ENCODE data around the gene CCNT2. TPM values are rescaled to one million over a fixed set of nuclear protein-coding genes. Genes with fewer than 3 reads are reported as not detected.

The CCNT2 gene
- total and polyA plus RNA-seq, 4 donors, result 6.0 to 33.0 (median 14.9) TPM

- Histone ChIP-seq H3K27ac (ENCODE audit: low read depth in 1 of 2, low read length in 2 of 2) (peak overlapping the region; percentile 91 to 97), H3K4me3 (ENCODE audit: low read depth in 1 of 3, low read length in 3 of 3) (peak overlapping the region; percentile 70 to 82 (median 75)), H3K4me1 (ENCODE audit: control insufficient read depth in 4 of 4, insufficient read depth in 4 of 4, low read length in 3 of 4) (peaks cover 4 to 28% (median 25%) of the 10 kb centered on the region in 4 donors), H3K9ac (ENCODE audit: low read depth in 1 of 2, low read length in 2 of 2) (peak overlapping the region; percentile 78 to 92), H3K27me3 (ENCODE audit: control insufficient read depth in 4 of 4, insufficient read depth in 4 of 4, low read length in 3 of 4) (no peaks in the 10 kb centered on the region), H3K9me3 (ENCODE audit: control insufficient read depth in 4 of 4, low read length in 3 of 4) (no peaks in the 10 kb centered on the region), H3K36me3 (ENCODE audit: control insufficient read depth in 4 of 4, insufficient read depth in 3 of 4, low read depth in 1 of 4, low read length in 3 of 4) (no peaks in the 10 kb centered on the region)
- WGBS, result 10% methylated on average over 16 of the region's 16 CpGs
- TF ChIP-seq JUND (IDR thresholded peaks at IDR 0.05) (no peak), HNF4G (IDR thresholded peaks at IDR 0.05) (no peak), MAX (IDR thresholded peaks at IDR 0.05) (no peak), EGR1 (IDR thresholded peaks at IDR 0.05; ENCODE audit: low read depth in 2 of 2) (no peak), YY1 (IDR thresholded peaks at IDR 0.05) (no peak), ZBTB33 (IDR thresholded peaks at IDR 0.05) (no peak), REST (IDR thresholded peaks at IDR 0.05) (peak; percentile 6), CTCF (IDR thresholded peaks at IDR 0.05; ENCODE audit: low read depth, low read length, missing input control) (no peak), NR2F2 (IDR thresholded peaks at IDR 0.05) (no peak), SP1 (IDR thresholded peaks at IDR 0.05) (no peak), FOXA1 (IDR thresholded peaks at IDR 0.05) (no peak), RXRA (IDR thresholded peaks at IDR 0.05) (peak in 1 of 2 donors; percentile 23), ATF3 (IDR thresholded peaks at IDR 0.05) (peak; percentile 36), HNF4A (conservative IDR thresholded peaks at IDR 0.05) (peak; percentile 13 to 16), GABPA (IDR thresholded peaks at IDR 0.05 in 1 of 2, conservative IDR thresholded peaks at IDR 0.05 in 1 of 2) (no peak), RAD21 (IDR thresholded peaks at IDR 0.05) (peak; percentile 9), FOXA2 (IDR thresholded peaks at IDR 0.05) (no peak), TAF1 (conservative IDR thresholded peaks at IDR 0.05) (no peak)
- DNase-seq (ENCODE audit: low spot score), result peak; percentile 41
Observed at GRCh38 chr2:134917360-134917865, 1.2 kb upstream of the CCNT2 start.

All from liver (tissue), 9 donors.